Left cardiac atrium (tissue), 4 donors: ENCODE results near the gene FADS2. TPM values are rescaled to one million over a fixed set of nuclear protein-coding genes. Genes with fewer than 3 reads are reported as not detected.
A peak's percentile ranks its signal among the peaks of the same experiment; 100 is the strongest.
"Not testable (repeated sequence)": the region's sequence is repeated elsewhere in the genome, so short reads cannot be mapped to it uniquely, and the experiment has no call there.

Experiments used
- ATAC-seq, 2 donors: fragments of 200-7000 bp; cut with Tn5 transposase; one replicate each; pipeline ENCODE4 v1.9.1; 2020; ENCODE audit warnings: mild to moderate bottlenecking in 2 of 2, moderate library complexity in 2 of 2
- DNase-seq: peaks from one replicate; pipeline ENCODE4 v3.0.0-alpha.2; 2020
- intact Hi-C, 2 donors: fragments of 100-400 bp; cut with DNase I; formaldehyde crosslinking; loops; one replicate each; pipeline versions ENCODE4 v1.14.1 to v1.15.1; 2022 to 2023
- total RNA-seq, 2 donors: library from RNA; stranded (reverse); fragmentation: NEBNext Ultra II Directional; extraction: Animal tissue kit (Norgen Biotek cat#: 25700); gene quantifications; one replicate each; pipeline ENCODE4 v1.2.1, GENCODE V29; 2021
- donor health status: DM: no; HTN: yes; CAD: no.
- donor health status: DM: no; HTN: yes; CAD: no; lungs with severe emphysema.
- donor health status: DM: yes; HTN: yes; CAD: no.
- donor health status: Dilated cardiomyopathy.

FADS2 gene
- total RNA-seq, 2 donors from 2014 or later: 26.3 to 67.5 TPM

DNA sequence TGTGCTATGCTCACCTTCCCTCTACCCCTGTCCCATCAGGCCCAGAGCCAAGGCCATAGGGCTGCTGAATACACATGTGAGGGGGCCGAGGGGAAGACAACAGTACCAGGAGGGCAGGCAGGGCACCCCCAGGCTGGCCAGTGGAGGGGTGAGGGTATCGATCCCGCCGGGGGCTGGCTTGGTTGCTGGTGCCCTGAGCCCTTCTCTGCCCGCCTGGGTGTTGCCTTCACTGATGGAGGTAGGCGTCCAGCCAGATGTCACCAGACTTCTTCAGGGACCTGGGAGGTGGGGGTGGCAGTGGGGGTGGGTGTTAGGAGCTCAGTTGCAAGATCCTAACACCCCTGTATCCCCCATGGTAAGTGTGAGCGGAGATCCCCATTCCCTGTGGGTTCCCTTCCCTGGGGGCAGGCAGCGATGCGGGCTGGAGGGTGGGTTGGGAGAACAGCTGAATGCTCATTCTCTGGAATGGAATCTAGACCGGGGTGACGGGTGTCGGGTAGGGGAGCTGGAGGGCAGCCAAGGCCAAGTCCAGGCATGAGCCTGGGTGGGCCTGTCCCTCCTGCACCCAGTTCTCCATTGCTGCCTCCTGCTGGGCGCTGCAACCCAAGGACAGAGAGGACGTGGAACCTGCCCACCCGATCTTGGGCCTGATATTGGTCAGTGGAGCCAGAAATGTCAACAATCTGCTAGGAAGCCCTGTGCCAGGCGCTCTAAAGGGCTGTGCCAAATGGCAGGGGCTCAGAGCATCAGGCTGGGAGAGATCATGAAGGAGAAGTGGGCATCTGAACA, 45.7 kb downstream of the FADS2 start:
- intact Hi-C loops: no loop called here
- ATAC-seq (peak; percentile 1 to 28), DNase-seq (no peak)

DNA sequence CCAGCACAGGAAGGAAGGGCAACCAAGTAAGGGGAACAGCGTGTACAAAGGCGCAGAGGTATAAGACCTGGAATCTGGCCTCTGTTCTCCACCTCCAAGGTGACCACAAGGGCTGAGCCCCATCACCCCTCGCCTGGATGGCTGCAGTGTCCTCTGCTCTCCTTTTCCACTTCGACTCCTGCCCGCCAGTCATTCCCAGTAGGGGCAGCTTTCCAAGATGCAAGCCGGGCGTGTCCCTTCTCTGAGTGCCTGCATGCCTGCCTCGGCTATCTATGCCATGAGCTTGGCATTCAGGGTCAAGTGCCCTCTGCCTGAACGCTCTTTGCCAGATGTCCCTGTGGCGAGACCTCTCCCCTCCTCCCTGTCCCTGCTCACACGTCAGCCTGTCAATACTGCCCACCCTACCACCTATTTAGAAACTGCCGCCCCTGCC, 46.3 kb downstream of the FADS2 start:
- DNase-seq: no peak
- ATAC-seq: peak; percentile 40
- intact Hi-C loops: no loop called here

DNA sequence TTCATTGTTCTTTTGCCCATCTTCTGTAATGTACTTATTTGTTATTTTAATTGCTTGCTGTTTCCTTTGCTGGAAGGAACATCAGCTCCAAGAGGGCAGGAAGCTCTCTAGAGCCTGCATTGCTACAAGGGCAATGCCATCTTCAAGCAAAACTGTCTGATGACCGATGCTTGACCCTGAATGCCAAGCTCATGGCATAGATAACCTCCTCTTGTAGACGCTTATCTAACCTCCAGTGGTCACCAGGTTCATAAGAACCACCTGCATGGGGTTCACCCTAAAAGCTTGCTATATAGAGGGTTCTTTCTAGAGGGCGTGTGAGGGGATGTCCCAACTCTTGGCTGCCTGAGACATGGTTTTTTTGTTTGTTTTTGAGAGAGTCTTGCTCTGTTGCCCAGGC, 46.8 kb downstream of the FADS2 start:
- DNase-seq (no peak), ATAC-seq (no peak)
- intact Hi-C loops: no loop called here

DNA sequence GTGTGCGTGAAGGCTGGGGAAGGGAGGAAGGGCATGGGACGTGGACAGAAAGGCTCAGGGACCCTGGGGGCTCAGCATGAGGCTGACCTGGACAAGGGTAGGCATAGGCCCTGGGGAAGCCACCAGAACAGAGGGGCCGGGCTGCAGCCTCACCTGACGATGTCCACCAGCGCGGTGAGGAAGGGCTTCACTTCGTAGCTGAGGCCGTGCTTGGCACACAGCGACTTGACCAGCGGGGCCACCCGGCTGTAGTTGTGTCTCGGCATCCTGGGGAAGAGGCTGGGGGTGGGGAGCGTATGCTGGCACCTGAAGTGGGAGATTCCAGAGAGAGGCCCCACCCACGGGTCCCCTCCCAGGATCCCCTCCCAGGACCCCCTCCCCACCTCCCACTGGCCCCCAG, 47.6 kb downstream of the FADS2 start:
- intact Hi-C loops: no loop called here
- ATAC-seq (no peak), DNase-seq (no peak)

DNA sequence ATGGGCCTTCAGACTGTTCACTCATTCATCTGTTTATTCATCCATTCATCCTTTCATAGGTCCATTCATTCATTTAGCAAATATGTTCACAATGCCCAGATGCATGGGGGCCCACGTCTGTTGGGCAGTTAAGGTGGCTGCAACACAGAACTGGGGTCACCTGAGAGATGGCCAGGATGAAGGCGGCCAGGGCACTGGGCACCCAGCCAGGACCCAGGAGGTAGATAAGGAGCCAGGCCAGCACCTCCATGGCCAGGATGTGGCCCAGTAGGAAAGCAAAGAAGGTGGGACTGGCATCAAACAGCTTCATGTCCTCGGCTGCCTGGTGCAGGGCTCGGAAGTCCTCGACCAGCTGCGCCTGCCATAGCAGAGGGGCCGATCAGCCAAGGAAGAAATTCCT, 51.1 kb downstream of the FADS2 start:
- ATAC-seq (no peak), DNase-seq (no peak)
- intact Hi-C loops: no loop called here

DNA sequence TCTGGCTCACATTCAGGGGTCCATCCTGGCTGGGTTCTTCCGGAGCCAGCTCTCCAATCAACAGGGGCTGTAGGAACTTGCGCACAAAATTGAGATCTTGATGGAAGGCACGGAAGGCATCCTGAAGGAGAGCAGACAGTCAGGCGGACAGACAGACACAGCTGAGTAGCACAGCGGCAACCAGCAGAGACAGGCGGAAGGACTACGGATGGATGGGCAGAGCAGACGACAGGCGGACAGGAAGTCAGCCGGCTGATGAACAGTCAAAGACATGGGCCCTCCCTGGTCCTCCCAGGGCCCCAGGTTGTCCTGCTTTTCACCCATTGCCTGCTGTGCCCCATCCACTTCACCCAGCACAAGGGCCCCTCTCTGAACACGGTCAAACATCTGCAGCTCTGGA, 51.9 kb downstream of the FADS2 start:
- intact Hi-C loops: no loop called here
- DNase-seq: no peak
- ATAC-seq: no peak

DNA sequence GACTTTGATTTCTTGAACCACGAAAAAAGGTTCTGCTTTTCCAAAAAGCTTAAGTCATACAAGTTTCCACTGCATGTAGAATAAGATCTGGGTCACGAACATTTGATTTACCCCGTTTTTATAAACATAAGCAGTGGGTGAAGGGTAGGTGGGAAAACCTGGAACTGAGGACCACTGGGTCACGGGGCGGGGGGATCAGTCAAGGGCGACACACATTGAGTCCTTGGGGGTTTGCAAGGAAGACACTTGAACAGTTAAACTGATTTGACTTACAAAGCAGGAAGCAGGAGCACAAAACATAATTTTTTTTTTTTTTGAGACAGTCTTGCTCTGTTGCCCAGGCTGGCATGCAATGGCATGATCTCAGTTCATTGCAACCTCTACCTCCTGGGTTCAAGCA, 52.4 kb downstream of the FADS2 start:
- intact Hi-C loops: no loop called here
- DNase-seq (no peak), ATAC-seq (no peak)

DNA sequence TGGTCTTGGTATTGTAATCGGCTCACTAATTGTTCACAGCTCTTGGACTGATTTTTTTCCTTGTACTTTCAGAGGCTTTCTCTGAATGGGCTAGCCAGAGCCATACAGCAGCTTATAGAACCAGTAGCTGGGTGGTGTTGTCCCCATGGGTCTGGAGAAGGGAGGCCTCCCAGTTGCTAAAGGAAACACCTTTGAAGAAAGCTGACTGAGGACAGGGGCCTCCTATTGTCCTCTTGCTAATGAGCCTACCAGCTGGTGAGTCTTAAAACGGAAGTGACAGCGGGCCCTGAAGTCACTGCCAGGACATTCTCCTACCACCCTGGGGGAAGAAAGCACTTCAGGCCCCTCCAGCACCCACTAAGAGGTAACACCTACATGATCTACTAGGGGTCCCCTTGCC, 53.3 kb downstream of the FADS2 start:
- intact Hi-C loops: no loop called here
- no peak for DNase-seq
- peak in 1 of 2 donors; percentile 38 for ATAC-seq

DNA sequence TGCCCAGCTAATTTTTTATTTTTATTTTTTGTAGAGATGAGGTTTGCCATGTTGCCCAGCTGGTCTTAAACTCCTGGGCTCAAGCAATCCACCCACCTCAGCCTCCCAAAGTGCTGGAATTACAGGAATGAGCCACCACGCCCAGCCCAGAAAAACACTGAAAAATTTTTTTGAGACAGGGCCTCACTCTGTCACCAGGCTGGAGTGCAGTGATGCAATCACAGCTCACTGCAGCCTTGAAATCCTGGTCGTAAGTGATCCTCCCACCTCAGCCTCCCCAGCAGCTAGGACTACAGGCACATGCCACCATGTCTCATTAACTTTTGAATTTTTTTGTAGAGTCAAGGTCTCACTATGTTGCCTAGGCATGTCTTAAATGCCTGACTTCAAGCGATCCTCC, 54.2 kb downstream of the FADS2 start:
- ATAC-seq, intact Hi-C loops, DNase-seq: not testable (repeated sequence)

DNA sequence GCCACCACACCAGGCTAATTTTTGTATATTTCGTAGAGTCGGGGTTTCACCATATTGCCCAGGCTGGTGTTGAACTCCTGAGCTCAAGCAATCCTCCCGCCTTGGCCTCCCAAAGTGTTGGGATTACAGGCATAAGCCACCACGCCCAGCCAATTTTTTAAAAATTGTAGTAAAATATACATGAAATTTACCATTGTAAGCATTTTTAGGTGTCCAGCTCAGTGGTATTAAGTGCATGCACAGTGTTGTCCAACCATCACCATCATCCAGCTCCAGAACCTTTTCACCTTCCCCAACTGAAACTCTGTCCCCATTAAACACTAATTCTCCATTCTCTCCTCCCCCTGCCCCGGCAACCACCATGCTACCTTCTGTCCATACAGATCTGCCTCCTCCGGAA, 54.8 kb downstream of the FADS2 start:
- ATAC-seq: no peak
- no peak for DNase-seq
- intact Hi-C loops: no loop called here

DNA sequence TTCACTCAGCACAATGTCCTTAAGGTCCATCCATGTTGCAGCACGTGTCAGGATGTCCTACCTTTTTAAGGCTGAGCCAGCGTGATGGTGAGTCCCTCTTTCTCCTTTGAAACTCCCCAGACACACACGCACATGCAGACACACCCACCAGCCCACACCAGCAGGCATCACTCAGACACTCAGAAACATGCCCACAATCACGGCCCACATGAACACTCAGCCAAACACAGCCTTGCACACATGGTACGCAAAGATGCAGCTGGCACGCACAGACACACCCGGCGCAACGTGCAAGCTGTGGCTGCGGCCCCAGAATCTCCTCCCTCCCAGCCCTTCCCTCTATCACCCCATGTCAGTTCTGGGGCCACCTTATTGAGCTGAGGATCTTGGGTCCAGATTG, 55.2 kb downstream of the FADS2 start:
- intact Hi-C loops: no loop called here
- DNase-seq (no peak), ATAC-seq (no peak)

DNA sequence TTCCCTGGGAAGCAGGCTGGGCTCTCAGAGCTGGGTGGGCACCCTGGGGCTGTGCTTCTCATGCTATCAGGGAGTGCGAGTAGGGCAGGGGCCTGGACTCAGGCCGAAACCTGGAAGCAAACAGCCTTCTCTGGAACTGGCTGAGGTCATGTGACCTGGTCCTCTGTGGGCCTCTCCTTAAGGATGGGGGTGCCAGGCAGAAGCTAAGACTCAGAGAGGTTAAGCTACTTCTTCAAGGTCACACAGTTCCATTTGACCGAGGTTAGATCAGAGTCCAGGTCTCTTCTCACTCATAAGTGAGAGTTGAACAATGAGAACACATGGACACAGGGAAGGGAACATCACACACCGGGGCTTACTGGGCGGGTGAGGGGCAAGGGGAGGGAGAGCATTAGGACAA, 55.8 kb downstream of the FADS2 start:
- no peak for DNase-seq
- no peak for ATAC-seq
- intact Hi-C loops: no loop called here

DNA sequence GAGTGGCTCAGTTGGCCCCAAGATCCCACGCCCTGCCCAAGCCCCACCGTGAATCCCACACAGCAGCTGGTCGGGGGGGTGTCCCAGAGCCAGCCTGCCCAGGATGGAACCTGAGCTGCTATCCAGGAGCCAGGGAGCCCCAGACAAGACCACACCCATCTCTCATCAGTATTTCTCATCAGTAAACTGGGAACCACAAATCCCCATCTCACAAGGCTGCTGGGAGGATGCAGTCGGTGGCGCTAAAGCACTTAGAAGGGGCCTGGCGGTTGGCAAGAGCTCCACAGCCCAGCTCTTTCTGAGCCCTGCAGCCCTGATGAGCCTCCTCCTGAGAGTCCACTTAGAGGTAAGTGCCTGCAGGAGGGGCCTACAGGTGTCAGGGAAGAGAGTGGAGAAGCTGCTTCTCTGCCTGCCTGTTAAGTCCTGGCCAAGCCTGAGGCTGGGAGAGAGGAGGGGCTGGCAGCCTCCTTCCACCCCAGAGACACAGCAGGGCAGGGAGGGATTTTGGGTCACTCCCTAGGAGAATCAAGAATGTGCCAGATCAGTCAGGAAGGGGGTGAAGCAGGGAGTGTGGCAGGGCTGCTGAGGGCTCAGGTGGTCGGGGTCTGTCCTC, 57.2 kb downstream of the FADS2 start:
- no peak for ATAC-seq
- no peak for DNase-seq
- intact Hi-C loops: no loop called here

DNA sequence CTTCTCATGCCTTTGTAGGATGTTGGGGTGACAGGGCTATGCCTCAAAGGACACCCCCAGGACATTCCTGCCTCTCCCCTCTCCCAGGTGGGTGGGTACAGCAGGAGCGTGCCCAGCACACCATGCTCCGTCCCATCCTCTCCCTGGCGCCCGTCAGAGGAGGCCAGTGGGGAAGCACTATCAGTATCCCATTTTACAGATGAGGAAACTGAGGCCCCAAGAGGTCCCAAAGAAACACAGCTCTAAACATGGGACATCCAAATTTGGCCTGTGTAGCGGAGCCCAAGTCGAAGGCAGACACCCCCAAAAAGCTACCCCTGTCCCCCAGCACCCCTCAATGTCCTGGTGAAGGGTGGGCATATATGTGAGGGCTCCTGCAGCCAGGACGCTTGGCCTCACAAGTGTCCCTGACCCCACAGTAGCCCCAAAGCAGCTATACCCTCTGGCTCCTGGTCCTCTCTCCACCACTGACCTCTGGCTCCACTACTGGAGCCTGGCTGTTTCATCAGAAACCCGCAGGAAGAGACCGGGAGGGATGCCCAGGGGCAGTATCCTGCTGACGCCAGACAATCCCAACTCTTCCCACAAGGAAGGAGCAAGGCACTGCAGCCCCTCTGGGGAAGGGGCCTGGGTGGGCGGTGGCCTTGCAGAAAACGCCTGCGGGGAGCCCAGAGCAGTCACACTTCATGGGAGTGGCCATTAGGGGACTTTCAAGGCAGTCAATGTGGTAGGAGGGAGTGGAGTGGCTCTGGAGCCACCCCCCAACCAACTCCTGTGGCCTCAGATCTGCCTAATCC, 57.9 kb downstream of the FADS2 start:
- ATAC-seq (no peak), DNase-seq (no peak)
- intact Hi-C loops: no loop called here

DNA sequence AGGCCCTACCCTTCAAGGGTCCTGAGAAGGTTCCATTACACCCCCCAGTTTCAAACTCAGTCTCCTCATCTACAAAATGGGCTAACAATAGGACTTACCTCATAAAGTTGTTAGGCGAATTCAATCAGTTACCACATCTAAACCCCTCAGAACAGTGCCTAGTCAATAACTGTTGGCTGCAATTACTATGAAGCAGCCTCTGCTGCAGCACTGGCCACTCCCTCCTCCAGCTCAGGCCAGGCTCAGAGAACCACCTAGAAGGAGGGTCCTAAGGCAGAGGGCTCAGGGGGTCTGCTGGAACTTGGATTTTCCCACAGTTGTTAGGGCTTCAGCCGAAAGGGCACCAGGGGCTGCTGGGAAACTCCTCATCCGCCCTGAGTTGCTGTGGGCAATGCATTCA, 58.5 kb downstream of the FADS2 start:
- intact Hi-C loops: no loop called here
- no peak for DNase-seq
- ATAC-seq: no peak

DNA sequence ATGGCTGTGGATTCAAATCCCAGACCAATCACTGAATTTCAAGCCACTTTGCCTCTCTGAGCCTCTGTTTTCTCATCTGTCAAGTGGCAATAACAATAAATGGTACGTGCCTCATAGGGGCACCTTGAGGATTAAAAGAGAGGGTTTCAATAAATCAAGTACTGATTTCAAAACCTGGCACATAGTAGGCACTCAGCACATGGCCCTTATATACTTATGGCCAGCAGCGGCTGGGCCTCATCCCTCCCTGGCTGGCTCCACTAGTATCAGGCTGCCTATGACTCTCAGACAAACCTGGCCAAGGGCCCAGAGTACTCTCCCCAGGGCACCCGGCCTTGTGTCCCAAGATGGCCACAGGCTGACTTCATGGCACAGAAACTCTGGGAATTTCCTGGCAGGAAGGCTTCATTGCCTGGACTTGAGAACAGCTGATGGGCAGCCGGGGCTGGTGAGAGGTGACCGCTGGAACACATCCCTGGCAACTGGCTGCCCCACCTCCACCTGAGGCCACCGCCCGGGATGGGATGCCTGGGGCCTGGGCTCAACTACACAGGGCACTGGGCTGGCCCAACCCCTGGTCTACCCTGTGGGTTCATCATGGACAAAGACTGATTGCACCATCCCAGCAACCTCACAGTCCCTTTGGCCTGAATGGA, 59.9 kb downstream of the FADS2 start:
- peak; percentile 57 to 72 for ATAC-seq
- peak; percentile 93 for DNase-seq
- intact Hi-C loops: no loop called here

DNA sequence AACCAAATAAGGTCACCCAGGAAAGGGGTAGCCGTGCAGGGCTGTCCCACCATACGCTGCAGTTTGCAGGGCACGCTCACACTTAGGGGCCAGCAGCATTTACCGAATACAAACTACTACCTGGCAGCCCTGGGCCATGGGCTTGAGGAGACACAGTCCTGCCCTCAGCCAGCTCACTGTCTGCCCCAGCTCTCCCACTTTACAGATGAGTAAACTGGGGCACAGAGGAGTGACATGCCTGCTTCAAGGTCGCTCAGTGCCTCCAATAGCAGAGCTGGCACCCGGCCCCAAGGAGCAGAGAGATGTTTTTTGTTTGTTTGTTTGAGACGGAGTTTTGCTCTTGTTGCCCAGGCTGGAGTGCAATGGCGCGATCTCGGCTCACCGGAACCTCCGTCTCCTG, 60.5 kb downstream of the FADS2 start:
- DNase-seq: no peak
- no peak for ATAC-seq
- intact Hi-C loops: no loop called here

DNA sequence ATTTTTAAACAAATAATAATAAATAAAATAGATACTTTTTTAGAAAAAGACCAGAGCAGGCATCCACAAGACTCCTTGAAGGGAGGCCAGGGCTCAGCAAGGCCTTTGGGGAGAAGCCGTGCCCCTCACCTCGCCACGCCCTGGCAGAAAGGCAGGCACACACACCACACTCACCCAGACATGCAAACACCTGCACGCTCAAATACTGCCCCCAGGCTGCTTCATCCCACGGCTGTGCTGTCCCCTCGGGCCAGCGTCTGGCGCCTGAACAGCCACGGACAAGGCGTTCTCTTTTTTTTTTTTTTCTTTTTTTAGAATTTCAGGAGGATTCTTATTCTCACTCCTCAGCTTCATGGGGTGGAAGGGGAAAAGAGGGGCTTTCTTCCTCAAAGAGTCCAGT, 61.7 kb downstream of the FADS2 start:
- ATAC-seq: no peak
- intact Hi-C loops: no loop called here

DNA sequence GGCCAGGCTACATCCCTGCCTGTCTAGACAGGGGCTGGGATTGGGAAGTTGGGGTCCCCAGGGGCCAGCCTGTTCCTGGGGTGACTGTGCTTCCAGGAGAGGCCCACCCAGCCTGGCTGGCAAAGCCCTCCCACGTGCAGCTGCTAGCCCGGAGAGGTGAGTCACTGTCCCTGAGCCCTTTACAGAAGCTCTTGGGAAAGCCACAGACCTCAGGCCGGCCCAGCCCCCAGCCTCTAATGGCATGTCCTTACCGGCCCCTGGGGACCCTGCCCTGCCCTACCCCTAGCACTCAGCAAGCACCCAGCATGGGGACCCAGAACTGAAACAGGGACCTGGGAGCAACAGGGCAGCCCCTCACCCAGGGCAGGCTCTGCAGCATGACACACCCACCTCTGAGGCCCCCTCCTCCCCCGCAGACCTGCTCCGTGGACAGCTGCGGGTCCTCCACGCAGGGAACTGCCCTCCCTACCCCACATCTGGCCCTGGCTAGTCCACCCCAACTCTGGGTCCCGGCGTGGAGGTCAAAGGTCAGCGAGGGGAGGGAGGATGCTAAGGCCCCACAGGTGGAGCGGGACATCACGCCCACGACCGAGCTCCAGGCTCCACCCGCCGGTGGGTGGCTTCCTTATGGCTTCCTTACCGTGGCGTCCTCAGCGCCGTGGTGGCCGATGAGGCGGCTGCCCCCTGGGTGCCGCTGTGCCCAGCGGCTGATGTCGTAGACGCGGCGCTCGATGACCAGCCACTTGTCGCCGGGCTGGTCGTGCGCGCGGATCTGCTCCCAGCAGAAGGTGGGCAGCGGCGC, 62.6 kb downstream of the FADS2 start:
- DNase-seq: peak; percentile 78
- ATAC-seq: peak; percentile 7 to 34
- intact Hi-C loops: no loop called here

More for the DNA sequence above, 61.7 kb downstream of the FADS2 start:
- DNase-seq: no peak
